ENCODE results near the gene VGLL4.

GRCh38 chr3:11539677-11540076 is 104.0 kb downstream of the VGLL4 start:
- TF ChIP-seq SUZ12 (IDR thresholded peaks at IDR 0.05) (no peak), TARDBP (IDR thresholded peaks at IDR 0.05) (no peak), FOXM1 (IDR thresholded peaks at IDR 0.05; ENCODE audit: borderline replicate concordance) (no peak), HDGF (IDR thresholded peaks at IDR 0.05; ENCODE audit: borderline replicate concordance) (no peak)
